DND-41 (cell line): ENCODE data around the gene SLC6A18.

Experiments used
- ATAC-seq: fragments of 200-7000 bp; cut with Tn5 transposase; 3 replicates; pipeline ENCODE4 v1.9.1; 2021; ENCODE audit warnings: low read depth; ENCODE audit not compliant: insufficient read depth
- DNase-seq: peaks from one replicate; pipeline ENCODE4 v3.0.0-alpha.2; 2020
- H2AFZ ChIP-seq: 2 replicates; pipeline ENCODE4 v1.6.0; 2012; ENCODE audit warnings: low read depth, low read length
- H3K27ac ChIP-seq: 2 replicates; pipeline ENCODE4 v1.5.1; 2012; ENCODE audit warnings: low read length, inconsistent platforms
- H3K27me3 ChIP-seq: fragments of 200-600 bp; sonication (generic); 2 replicates; pipeline ENCODE4 v1.6.0; 2012; ENCODE audit warnings: low read length, mild to moderate bottlenecking, inconsistent platforms; ENCODE audit not compliant: insufficient read depth, poor library complexity
- H3K36me3 ChIP-seq: 2 replicates; pipeline ENCODE4 v1.5.1; 2012; ENCODE audit warnings: low read length, inconsistent platforms; ENCODE audit not compliant: insufficient read depth
- H3K4me1 ChIP-seq: 2 replicates; pipeline ENCODE4 v1.5.1; 2012; ENCODE audit warnings: mild to moderate bottlenecking, low read length; ENCODE audit not compliant: insufficient read depth
- H3K4me2 ChIP-seq: 2 replicates; pipeline ENCODE4 v1.6.0; 2012; ENCODE audit warnings: mild to moderate bottlenecking, moderate library complexity, low read length, inconsistent platforms; ENCODE audit not compliant: insufficient read depth
- H3K4me3 ChIP-seq, 2 experiments: fragments of 200-600 bp in 1 of 2; shearing (Covaris generic) in 1 of 2; 2 replicates each; pipeline ENCODE4 v1.5.1; 2012 to 2016; ENCODE audit warnings: inconsistent platforms in 2 of 2, low read length in 2 of 2, mild to moderate bottlenecking in 2 of 2, low read depth in 1 of 2, moderate library complexity in 1 of 2
- H3K79me2 ChIP-seq: 2 replicates; pipeline ENCODE4 v1.6.0; 2012; ENCODE audit warnings: low read length, inconsistent platforms; ENCODE audit not compliant: insufficient read depth
- H3K9ac ChIP-seq: 2 replicates; pipeline ENCODE4 v1.6.0; 2012; ENCODE audit warnings: low read depth, mild to moderate bottlenecking, inconsistent platforms, low read length, moderate library complexity
- H3K9me3 ChIP-seq: 2 replicates; pipeline ENCODE4 v1.5.1; 2012; ENCODE audit warnings: low read length, moderate library complexity, mild to moderate bottlenecking, inconsistent platforms; ENCODE audit not compliant: insufficient read depth, severe bottlenecking
- H4K20me1 ChIP-seq: 2 replicates; pipeline ENCODE4 v1.6.0; 2012; ENCODE audit warnings: low read length; ENCODE audit not compliant: insufficient read depth
- CTCF ChIP-seq: IDR thresholded peaks from 2 replicates; pipeline ENCODE4 v1.5.1; 2012; ENCODE audit warnings: borderline replicate concordance, low read length, moderate library complexity, mild to moderate bottlenecking; ENCODE audit not compliant: poor library complexity, severe bottlenecking; ENCODE audit errors: extremely low read depth
- EZH2 ChIP-seq: IDR thresholded peaks from 3 replicates; pipeline ENCODE4 v1.6.1; 2012; ENCODE audit warnings: borderline replicate concordance, low read depth, mild to moderate bottlenecking, moderate library complexity, low read length, inconsistent platforms; ENCODE audit not compliant: severe bottlenecking

The SLC6A18 gene

DNA sequence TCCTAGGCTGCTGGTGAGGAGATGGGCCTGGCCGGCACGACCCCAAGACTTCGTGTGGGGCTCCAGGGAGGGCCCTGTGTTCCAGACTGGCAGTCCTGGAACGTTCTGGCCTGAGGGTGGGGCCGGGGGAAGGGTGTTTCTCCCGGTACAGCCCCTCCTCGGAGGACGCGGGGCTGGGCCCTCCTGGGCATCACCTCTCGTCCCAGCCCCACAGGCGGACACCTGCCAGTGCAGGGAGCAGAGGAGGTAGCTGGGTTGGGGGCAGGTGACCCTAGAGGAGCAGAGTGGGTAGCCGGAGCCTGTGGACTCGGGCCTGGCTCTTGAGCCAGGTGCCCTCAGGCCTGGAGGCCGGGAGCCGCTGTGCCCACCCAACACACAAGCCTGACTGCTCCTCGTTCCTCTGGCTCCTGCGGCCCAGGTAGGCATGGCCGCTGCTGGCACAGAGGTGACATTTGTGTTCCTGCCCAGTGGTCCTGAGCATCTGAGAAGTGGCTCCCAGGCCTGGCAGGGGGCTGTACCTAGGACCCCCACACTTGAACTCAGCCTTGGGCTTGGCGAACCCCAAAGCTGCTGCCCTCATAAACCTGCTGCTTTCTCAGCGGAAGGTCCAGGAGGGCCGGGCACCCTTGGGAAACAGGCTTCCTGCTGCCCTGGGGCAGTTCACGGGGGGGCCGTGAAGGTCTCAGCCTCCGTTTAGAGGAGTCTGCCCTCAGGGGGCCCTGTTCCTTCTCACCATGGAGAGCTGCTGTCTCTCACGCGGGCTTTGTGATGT is 23.0 kb upstream of the SLC6A18 start:
- Histone ChIP-seq H3K79me2 (no peaks in the 10 kb centered on the region), H2AFZ (no peak overlapping the region), H3K4me1 (no peaks in the 10 kb centered on the region), H3K9me3 (no peaks in the 10 kb centered on the region), H3K36me3 (no peaks in the 10 kb centered on the region), H3K4me2 (no peak overlapping the region), H3K9ac (no peak overlapping the region), H3K4me3 (no peak overlapping the region), H3K27ac (no peak overlapping the region), H4K20me1 (no peaks in the 10 kb centered on the region), H3K27me3 (no peaks in the 10 kb centered on the region)
- DNase-seq, result no peak
- no peak for TF ChIP-seq EZH2
- TF ChIP-seq CTCF, result no peak
- ATAC-seq, result no peak

GRCh38 chr5:1202798-1203185 is 22.4 kb upstream of the SLC6A18 start:
- DNase-seq (no peak), ATAC-seq (no peak)
- Histone ChIP-seq H3K79me2 (no peaks in the 10 kb centered on the region), H3K9ac (no peak overlapping the region), H2AFZ (no peak overlapping the region), H4K20me1 (no peaks in the 10 kb centered on the region), H3K36me3 (no peaks in the 10 kb centered on the region), H3K27me3 (no peaks in the 10 kb centered on the region), H3K4me2 (no peak overlapping the region), H3K27ac (no peak overlapping the region), H3K4me3 (no peak overlapping the region), H3K9me3 (no peaks in the 10 kb centered on the region), H3K4me1 (no peaks in the 10 kb centered on the region)
- TF ChIP-seq EZH2 (no peak), CTCF (no peak)

DNA sequence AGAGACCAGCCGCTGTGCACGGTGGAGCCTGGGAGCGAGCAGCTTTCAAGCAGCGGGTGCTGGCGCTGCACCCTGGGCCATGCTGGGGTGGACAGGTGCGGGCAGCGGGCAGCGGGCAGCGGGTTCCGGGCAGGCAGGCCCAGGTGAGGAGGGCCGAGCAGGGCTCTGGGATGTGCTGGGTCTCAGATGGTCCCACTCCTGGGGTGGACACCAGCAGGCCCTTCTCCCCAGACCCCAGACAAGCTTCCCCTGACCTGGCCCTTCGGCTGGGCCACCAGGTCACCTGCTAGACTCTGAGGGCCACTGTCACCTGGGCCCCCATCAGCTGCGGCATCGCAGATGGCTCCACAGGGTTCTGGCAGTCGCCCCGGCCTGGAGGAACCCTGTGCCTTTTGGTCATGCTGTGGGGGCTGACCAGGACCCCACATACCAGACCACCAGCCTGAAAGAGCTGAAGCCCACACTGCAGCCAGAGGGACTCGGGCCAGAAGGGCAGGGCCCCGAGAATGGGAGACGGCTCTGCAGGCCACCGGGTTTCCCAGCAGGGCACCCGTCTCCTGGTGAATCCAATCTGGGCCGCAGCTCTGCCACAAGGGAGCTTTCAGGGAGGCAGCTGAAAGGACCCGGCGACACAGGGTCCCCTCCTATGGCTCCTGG is 21.7 kb upstream of the SLC6A18 start:
- no peak overlapping the region for H3K27ac ChIP-seq

More for the DNA sequence above, 21.7 kb upstream of the SLC6A18 start:
- H3K4me3 ChIP-seq, result no peak overlapping the region
- H3K4me2 ChIP-seq, result no peak overlapping the region
- H3K9me3 ChIP-seq, result no peaks in the 10 kb centered on the region
- H3K9ac ChIP-seq, result no peak overlapping the region
- no peak overlapping the region for H2AFZ ChIP-seq
- H3K36me3 ChIP-seq, result no peaks in the 10 kb centered on the region
- H4K20me1 ChIP-seq, result no peaks in the 10 kb centered on the region
- H3K79me2 ChIP-seq, result no peaks in the 10 kb centered on the region
- no peak for ATAC-seq
- no peak for DNase-seq
- TF ChIP-seq CTCF (no peak), EZH2 (no peak)
- H3K27me3 ChIP-seq, result no peaks in the 10 kb centered on the region
- H3K4me1 ChIP-seq, result no peaks in the 10 kb centered on the region
